Body of pancreas (tissue), 4 donors: ENCODE results near the gene CFAP45. TPM values are rescaled to one million over a fixed set of nuclear protein-coding genes. Genes with fewer than 3 reads are reported as not detected.

Experiments
- ATAC-seq: fragments of 150-250 bp; one replicate; pipeline ENCODE4 v1.9.1; 2016
- DNase-seq, 4 donors: peaks; one replicate each; pipeline ENCODE4 v3.0.0-alpha.2; 2019
- H3K27ac ChIP-seq, 4 donors: fragments of 200-600 bp; sonication (generic); 1 replicate in 3 of 4; 2 replicates in 1 of 4; pipeline versions ENCODE4 v1.5.1 to v1.6.1; 2016 to 2019; ENCODE audit warnings: mild to moderate bottlenecking in 1 of 4, mixed read lengths in 1 of 4, moderate library complexity in 1 of 4
- H3K27me3 ChIP-seq, 2 donors: fragments of 200-600 bp; sonication (generic); one replicate each; pipeline ENCODE4 v1.6.0; 2016; ENCODE audit warnings: mild to moderate bottlenecking in 1 of 2
- H3K36me3 ChIP-seq, 2 donors: fragments of 200-600 bp; sonication (generic); replicated peaks in 1 of 2; 2 replicates each; pipeline ENCODE4 v1.5.1; 2016; ENCODE audit warnings: low read depth in 2 of 2; ENCODE audit not compliant: insufficient read depth in 1 of 2
- H3K4me1 ChIP-seq: fragments of 200-600 bp; sonication (generic); one replicate; pipeline ENCODE4 v1.6.0; 2016
- H3K4me3 ChIP-seq, 2 donors: fragments of 200-600 bp; sonication (generic); 1 replicate in 1 of 2; 2 replicates in 1 of 2; pipeline ENCODE4 v1.5.1; 2016 to 2019
- H3K9me3 ChIP-seq, 3 donors: fragments of 200-600 bp; sonication (generic); 1 replicate in 2 of 3; 2 replicates in 1 of 3; pipeline ENCODE4 v1.5.1; 2016
- POLR2A ChIP-seq, 3 donors: fragments of 450-650 bp; IDR thresholded peaks; one replicate each; pipeline ENCODE4 v1.6.1; 2016; ENCODE audit warnings: antibody characterized with exemption in 3 of 3, mild to moderate bottlenecking in 2 of 3
- WGBS, 2 donors: methylation state at CpG; one replicate each; pipeline ENCODE4 v1.1.5; 2017; 5-methylcytosine and 5-hydroxymethylcytosine counted together
- intact Hi-C: fragments of 100-400 bp; cut with DNase I; formaldehyde crosslinking; loops from one replicate; pipeline ENCODE4 v1.15.1; 2023
- total RNA-seq, 2 donors: library from RNA; depleted of rRNA; stranded (reverse); fragments of >200 nt; gene quantifications; one replicate each; pipeline ENCODE4 v1.1.0, GENCODE V29; 2016
- TF ChIP-seq, protein P1 (sequence below), 7 experiments: fragments of 450-650 bp in 4 of 7; fragments of 200-600 bp in 3 of 7; sonication (generic) in 3 of 7; IDR thresholded peaks; one replicate each; pipeline ENCODE4 v1.5.1; 2016 to 2019; ENCODE audit warnings: antibody characterized with exemption in 7 of 7

CFAP45 gene
- total RNA-seq, 2 donors from 2014 or later = not detected

DNA sequence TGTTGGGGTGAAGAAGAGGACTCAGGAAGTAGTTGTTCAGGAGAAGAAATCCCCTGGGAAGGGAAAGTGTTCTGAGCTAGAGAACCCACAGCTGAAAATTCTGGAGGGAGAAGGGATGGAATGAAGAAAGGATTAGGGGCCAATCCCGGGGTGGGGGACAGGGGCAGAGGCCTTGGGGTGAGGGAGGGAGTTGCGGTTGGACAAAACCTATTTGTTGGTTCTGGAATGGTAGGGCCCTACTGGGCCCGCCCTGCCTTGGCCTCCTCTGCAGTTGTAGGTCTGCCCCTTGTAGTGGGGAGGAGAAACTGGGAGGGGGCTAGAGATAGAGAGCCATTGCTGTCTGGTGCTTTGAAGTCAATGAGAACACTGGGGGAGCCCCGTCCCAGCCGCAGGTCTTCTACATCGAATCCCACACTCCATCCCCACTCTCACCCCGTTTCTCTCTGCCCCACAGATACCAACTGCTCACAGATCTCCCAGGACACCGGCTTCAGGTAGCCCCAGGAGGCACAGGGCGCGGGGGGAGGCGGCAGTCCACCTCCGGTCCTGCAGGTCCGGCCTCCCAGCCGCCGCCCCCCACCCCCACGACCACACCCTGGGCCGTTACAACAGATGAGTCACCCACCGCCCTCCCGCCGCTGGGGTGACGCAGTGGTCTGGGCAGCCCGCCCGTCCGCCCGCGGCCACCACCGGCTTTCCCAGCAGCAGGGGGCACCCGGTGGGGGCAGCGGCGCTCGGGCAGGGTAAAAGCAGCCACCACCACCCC lies 24.2 kb upstream of the CFAP45 start:
- DNase-seq (peak; percentile 91 to 96 (median 92)), ATAC-seq (peak; percentile 68)
- Histone ChIP-seq H3K4me3 (peak overlapping the region; percentile 49 to 54), H3K9me3 (no peaks in the 10 kb centered on the region), H3K27me3 (no peaks in the 10 kb centered on the region), H3K27ac (peak overlapping the region; percentile 94 to 99 (median 97)), H3K36me3 (peaks cover 0 to 8% of the 10 kb centered on the region in 2 donors), H3K4me1 (peaks cover 60% of the 10 kb centered on the region)
- TF ChIP-seq, protein P1, sequence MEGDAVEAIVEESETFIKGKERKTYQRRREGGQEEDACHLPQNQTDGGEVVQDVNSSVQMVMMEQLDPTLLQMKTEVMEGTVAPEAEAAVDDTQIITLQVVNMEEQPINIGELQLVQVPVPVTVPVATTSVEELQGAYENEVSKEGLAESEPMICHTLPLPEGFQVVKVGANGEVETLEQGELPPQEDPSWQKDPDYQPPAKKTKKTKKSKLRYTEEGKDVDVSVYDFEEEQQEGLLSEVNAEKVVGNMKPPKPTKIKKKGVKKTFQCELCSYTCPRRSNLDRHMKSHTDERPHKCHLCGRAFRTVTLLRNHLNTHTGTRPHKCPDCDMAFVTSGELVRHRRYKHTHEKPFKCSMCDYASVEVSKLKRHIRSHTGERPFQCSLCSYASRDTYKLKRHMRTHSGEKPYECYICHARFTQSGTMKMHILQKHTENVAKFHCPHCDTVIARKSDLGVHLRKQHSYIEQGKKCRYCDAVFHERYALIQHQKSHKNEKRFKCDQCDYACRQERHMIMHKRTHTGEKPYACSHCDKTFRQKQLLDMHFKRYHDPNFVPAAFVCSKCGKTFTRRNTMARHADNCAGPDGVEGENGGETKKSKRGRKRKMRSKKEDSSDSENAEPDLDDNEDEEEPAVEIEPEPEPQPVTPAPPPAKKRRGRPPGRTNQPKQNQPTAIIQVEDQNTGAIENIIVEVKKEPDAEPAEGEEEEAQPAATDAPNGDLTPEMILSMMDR (IDR thresholded peaks at IDR 0.05) = peak in 3 of 7 experiments; percentile 12 to 20 (median 15)
- peak in 1 of 3 donors; percentile 71 for TF ChIP-seq POLR2A (IDR thresholded peaks at IDR 0.05)
- 1 to 5% methylated on average over 7 to 29 of the region's 31 CpGs for WGBS, 2 donors
- intact Hi-C loops = no loop called here

DNA sequence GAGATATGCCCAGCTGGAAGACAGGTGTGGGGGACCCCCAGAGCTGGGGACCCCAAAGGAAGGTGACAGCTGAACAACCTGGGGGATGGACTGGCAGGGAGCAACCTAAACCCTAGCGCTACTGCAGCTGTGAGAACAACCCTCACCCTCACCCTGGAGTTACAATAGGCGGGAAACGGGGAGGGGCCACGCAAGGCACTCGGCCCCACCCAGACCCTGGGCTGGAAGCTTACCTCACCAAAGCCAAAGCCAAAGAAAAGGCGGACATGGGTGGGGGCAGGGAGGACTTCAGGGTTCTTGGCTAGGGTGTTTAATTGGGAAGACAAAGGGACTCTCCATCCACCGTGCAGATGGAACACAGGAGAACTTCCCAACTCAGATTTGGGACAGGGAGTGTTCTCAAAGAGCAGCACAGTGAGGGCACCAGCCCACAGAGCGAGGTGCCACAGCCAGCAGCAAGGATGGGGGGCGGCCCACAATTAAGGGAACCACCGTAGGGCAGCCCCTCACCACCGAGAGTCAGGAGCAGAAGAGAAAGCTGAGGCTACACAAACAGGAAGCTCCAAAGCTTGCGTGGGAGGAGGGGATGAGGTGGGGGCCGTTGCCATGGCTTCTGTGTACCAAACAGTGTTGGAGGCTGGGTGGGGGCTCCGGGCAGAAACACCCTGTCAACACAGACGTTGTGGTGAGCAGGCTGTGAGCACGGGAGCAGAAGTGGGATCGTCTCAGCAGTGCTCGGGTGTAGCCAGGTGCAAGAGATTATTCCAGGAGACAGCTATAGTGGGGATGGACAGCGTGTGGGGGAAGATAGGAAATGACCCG lies 23.4 kb upstream of the CFAP45 start:
- intact Hi-C loops = no loop called here
- peak overlapping the region; percentile 49 to 54 for H3K4me3 ChIP-seq
- peak; percentile 65 to 89 (median 68) for TF ChIP-seq POLR2A (IDR thresholded peaks at IDR 0.05)
- TF ChIP-seq, protein P1 (IDR thresholded peaks at IDR 0.05) = no peak
- H3K27me3 ChIP-seq = no peaks in the 10 kb centered on the region
- ATAC-seq (peak; percentile 63), DNase-seq (peak; percentile 89 to 93 (median 92))
- H3K9me3 ChIP-seq = no peaks in the 10 kb centered on the region
- peaks cover 4 to 16% of the 10 kb centered on the region in 2 donors for H3K36me3 ChIP-seq
- H3K27ac ChIP-seq = peak overlapping the region; percentile 94 to 99 (median 97)
- peaks cover 59% of the 10 kb centered on the region for H3K4me1 ChIP-seq
- WGBS, 2 donors = 8 to 11% methylated on average over 15 to 20 of the region's 20 CpGs

DNA sequence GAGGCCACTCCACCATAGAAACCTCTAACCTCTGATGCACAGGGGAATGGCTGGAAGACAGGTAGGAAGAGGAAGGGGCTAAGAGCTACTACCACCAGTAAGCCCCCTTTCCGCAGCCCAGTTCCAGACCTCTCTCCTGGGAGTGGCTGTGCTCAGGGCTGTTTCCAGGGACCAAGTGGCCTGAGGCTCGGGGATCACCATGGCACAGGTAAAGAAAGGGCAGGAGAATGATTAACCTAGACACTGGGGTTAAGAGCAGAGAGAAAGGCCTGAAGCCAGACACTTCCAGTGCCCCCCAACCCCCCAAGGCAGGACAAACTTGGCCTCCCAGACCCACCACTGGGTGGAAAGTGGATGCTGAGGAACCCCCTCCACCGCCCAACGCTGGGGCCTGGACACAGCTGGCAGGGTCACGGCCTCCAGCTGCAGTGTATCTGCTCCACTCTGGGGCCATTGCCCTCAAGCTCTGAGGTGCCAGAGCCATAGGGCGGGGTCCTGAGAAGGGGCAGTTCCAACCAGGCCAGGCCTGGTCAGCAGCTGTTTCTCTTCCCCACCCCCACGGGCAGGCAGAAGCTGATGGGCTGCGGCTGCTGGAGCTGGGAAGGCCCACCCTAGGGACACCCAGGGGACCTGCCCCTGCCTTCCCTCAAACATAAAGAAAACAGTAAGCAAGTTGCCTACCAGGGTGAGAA lies 22.7 kb upstream of the CFAP45 start:
- peak; percentile 46 to 58 (median 49) for DNase-seq
- TF ChIP-seq, protein P1 (IDR thresholded peaks at IDR 0.05) = no peak
- TF ChIP-seq POLR2A (IDR thresholded peaks at IDR 0.05) = no peak
- H3K9me3 ChIP-seq = no peaks in the 10 kb centered on the region
- ATAC-seq = no peak
- H3K27ac ChIP-seq = peak overlapping the region; percentile 94 to 99 (median 97)
- no peak overlapping the region for H3K4me3 ChIP-seq
- H3K4me1 ChIP-seq = peaks cover 59% of the 10 kb centered on the region
- peaks cover 4 to 18% of the 10 kb centered on the region in 2 donors for H3K36me3 ChIP-seq
- intact Hi-C loops = no loop called here
- 31 to 34% methylated on average over 6 to 8 of the region's 8 CpGs for WGBS, 2 donors
- no peaks in the 10 kb centered on the region for H3K27me3 ChIP-seq

DNA sequence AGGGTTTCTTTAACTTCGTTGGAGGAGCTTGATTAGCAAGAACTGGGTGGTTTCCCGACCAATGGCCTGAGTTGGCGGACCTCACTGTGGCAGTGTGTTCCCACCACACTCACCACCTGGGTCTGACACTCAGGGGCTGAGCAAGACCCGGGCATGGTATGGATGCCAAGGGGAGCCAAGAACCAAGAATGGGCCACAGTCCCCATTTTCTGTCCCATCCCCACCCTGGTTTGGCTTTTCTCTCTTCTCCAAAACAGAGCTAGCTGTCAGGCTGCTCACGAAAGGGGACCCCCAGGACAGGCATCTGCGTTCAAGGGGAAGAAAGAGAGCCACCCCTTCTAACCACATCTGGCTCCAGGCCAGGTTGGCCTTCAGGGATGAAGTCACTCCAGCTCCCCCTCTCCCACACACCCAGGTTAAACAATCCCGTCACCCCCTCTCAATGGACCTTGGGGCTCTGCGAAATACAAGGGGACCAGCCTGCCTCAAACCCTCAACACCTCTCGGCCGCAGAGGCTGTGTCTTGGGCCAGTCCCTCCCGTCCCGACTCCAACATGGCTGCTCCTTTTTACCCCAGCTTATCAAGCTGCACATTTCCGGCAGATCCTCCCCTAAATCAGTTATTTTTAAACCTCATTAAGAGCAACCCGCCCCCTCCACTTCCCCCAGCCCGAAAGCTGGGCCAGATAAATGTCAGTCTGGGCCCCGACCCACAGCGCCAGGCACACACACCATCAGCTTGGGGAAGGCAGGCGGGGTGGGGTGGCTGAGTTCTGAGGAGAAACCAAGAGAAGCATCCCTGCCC lies 21.9 kb upstream of the CFAP45 start:
- 61 to 65% methylated on average over 18 of the region's 18 CpGs for WGBS, 2 donors
- intact Hi-C loops = no loop called here
- peak in 2 of 4 donors; percentile 46 to 48 for DNase-seq
- no peak overlapping the region for H3K4me3 ChIP-seq
- H3K36me3 ChIP-seq = peaks cover 4 to 18% of the 10 kb centered on the region in 2 donors
- peaks cover 67% of the 10 kb centered on the region for H3K4me1 ChIP-seq
- no peaks in the 10 kb centered on the region for H3K9me3 ChIP-seq
- H3K27me3 ChIP-seq = no peaks in the 10 kb centered on the region
- no peak for ATAC-seq
- TF ChIP-seq, protein P1 (IDR thresholded peaks at IDR 0.05) = no peak
- no peak for TF ChIP-seq POLR2A (IDR thresholded peaks at IDR 0.05)
- H3K27ac ChIP-seq = peak overlapping the region; percentile 94 to 99 (median 97)
